Endothelial cell (in vitro differentiated cells): ENCODE measurements around the gene ALPI. TPM values are rescaled to one million over a fixed set of nuclear protein-coding genes. Genes with fewer than 3 reads are reported as not detected.

Source experiments
- DNase-seq: peaks from one replicate; pipeline ENCODE4 v3.0.0; 2021; ENCODE audit warnings: low spot score
- H3K27ac Mint-ChIP-seq: one replicate; pipeline ENCODE4 v1.8.0; 2021; ENCODE audit warnings: mixed read lengths, inconsistent platforms; ENCODE audit not compliant: unreplicated experiment
- H3K27me3 Mint-ChIP-seq: one replicate; pipeline ENCODE4 v1.8.0; 2021; ENCODE audit warnings: mild to moderate bottlenecking, moderate library complexity, mixed read lengths, inconsistent platforms; ENCODE audit not compliant: unreplicated experiment
- H3K36me3 Mint-ChIP-seq: one replicate; pipeline ENCODE4 v1.8.0; 2021; ENCODE audit warnings: mild to moderate bottlenecking, low read depth, mixed read lengths, inconsistent platforms; ENCODE audit not compliant: unreplicated experiment
- H3K4me1 Mint-ChIP-seq: one replicate; pipeline ENCODE4 v1.8.0; 2021; ENCODE audit warnings: mild to moderate bottlenecking, mixed read lengths, inconsistent platforms; ENCODE audit not compliant: unreplicated experiment
- H3K4me3 Mint-ChIP-seq: one replicate; pipeline ENCODE4 v1.8.0; 2021; ENCODE audit warnings: mild to moderate bottlenecking, mixed read lengths, inconsistent platforms; ENCODE audit not compliant: unreplicated experiment
- H3K9me3 Mint-ChIP-seq: one replicate; pipeline ENCODE4 v1.8.0; 2021; ENCODE audit warnings: mixed read lengths, inconsistent platforms; ENCODE audit not compliant: unreplicated experiment
- total RNA-seq: library from RNA; stranded (reverse); fragmentation: NEBNext Ultra II Directional; extraction: Animal tissue kit (Norgen Biotek cat#: 25700); gene quantifications from one replicate; pipeline ENCODE4 v1.2.1, GENCODE V29; 2021; ENCODE audit not compliant: unreplicated experiment
- TF ChIP-seq, protein P1 (sequence below): fragments of 200-600 bp; sonication (generic); IDR thresholded peaks from one replicate; pipeline ENCODE4 v1.5.0; 2021; ENCODE audit warnings: antibody characterized with exemption; ENCODE audit not compliant: unreplicated experiment

ALPI gene
- total RNA-seq, 1 donor from 2014 or later: not detected

DNA sequence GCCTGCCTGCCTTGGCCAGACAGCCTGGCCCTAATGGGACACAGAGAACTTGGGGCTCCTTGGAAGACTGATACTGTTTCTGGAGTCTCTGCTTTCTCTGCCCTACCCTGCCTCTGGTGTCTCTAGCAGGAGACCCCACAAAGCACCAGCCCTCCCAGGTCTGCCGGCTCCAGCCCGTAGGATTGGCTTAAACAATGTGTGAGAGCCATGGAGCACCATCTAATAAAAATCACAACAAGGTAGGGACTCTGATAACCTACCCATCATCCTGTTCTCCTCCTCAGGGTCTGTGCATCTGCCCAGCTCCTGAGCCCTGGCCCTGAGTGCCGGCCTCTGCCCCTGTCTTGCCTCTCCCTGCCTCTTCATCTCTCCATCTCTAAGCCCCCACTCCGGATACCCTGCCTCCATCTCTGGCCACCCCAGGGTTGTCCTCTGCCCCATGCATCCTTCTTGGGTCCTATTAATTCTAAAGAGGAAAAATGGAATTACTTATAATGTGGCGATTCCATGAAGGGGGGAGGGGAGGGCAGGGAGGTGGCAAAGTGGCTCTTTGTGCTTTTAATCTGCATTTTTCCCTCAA lies 32.9 kb downstream of the ALPI start:
- DNase-seq: no peak
- H3K27me3 Mint-ChIP-seq: peaks cover 22% of the 10 kb centered on the region
- peaks cover 4% of the 10 kb centered on the region for H3K4me1 Mint-ChIP-seq
- TF ChIP-seq, protein P1, sequence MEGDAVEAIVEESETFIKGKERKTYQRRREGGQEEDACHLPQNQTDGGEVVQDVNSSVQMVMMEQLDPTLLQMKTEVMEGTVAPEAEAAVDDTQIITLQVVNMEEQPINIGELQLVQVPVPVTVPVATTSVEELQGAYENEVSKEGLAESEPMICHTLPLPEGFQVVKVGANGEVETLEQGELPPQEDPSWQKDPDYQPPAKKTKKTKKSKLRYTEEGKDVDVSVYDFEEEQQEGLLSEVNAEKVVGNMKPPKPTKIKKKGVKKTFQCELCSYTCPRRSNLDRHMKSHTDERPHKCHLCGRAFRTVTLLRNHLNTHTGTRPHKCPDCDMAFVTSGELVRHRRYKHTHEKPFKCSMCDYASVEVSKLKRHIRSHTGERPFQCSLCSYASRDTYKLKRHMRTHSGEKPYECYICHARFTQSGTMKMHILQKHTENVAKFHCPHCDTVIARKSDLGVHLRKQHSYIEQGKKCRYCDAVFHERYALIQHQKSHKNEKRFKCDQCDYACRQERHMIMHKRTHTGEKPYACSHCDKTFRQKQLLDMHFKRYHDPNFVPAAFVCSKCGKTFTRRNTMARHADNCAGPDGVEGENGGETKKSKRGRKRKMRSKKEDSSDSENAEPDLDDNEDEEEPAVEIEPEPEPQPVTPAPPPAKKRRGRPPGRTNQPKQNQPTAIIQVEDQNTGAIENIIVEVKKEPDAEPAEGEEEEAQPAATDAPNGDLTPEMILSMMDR: no peak
- H3K36me3 Mint-ChIP-seq: no peaks in the 10 kb centered on the region
- no peak overlapping the region for H3K27ac Mint-ChIP-seq
- H3K4me3 Mint-ChIP-seq: no peak overlapping the region
- no peaks in the 10 kb centered on the region for H3K9me3 Mint-ChIP-seq

- DNase-seq: no peak
- no peaks in the 10 kb centered on the region for H3K36me3 Mint-ChIP-seq
- H3K9me3 Mint-ChIP-seq: no peaks in the 10 kb centered on the region
- TF ChIP-seq, protein P1: no peak
- no peak overlapping the region for H3K27ac Mint-ChIP-seq
- no peak overlapping the region for H3K4me3 Mint-ChIP-seq
- peaks cover 20% of the 10 kb centered on the region for H3K27me3 Mint-ChIP-seq
- H3K4me1 Mint-ChIP-seq: peaks cover 4% of the 10 kb centered on the region
Measured at GRCh38 chr2:232489516-232490220, 33.7 kb downstream of the ALPI start.

- H3K36me3 Mint-ChIP-seq: no peaks in the 10 kb centered on the region
- DNase-seq: no peak
- no peaks in the 10 kb centered on the region for H3K4me1 Mint-ChIP-seq
- peaks cover 17% of the 10 kb centered on the region for H3K27me3 Mint-ChIP-seq
- no peaks in the 10 kb centered on the region for H3K9me3 Mint-ChIP-seq
- H3K4me3 Mint-ChIP-seq: no peak overlapping the region
- H3K27ac Mint-ChIP-seq: no peak overlapping the region
- TF ChIP-seq, protein P1: no peak
Measured at GRCh38 chr2:232490221-232491138, 34.5 kb downstream of the ALPI start.

GRCh38 chr2:232491139-232491780 lies 35.3 kb downstream of the ALPI start:
- H3K4me3 Mint-ChIP-seq: no peak overlapping the region
- H3K27me3 Mint-ChIP-seq: peaks cover 19% of the 10 kb centered on the region
- TF ChIP-seq, protein P1: no peak
- no peaks in the 10 kb centered on the region for H3K9me3 Mint-ChIP-seq
- no peak for DNase-seq
- no peaks in the 10 kb centered on the region for H3K36me3 Mint-ChIP-seq
- no peaks in the 10 kb centered on the region for H3K4me1 Mint-ChIP-seq
- no peak overlapping the region for H3K27ac Mint-ChIP-seq
